Endodermal cell (in vitro differentiated cells): ENCODE results near the gene OBP2A. TPM values are rescaled to one million over a fixed set of nuclear protein-coding genes. Genes with fewer than 3 reads are reported as not detected.

ENCODE experiments used
- DNase-seq: peaks from one replicate; pipeline ENCODE4 v3.0.0-alpha.2; 2017
- H3K27ac ChIP-seq: 2 replicates; pipeline ENCODE4 v1.5.1; 2013; ENCODE audit warnings: mild to moderate bottlenecking, low read depth, low read length, moderate library complexity
- H3K27me3 ChIP-seq: 2 replicates; pipeline ENCODE4 v1.6.1; 2013; ENCODE audit warnings: mild to moderate bottlenecking, low read length, moderate library complexity; ENCODE audit not compliant: insufficient read depth, control insufficient read depth, poor library complexity, severe bottlenecking
- H3K36me3 ChIP-seq: 2 replicates; pipeline ENCODE4 v1.7.0; 2013; ENCODE audit warnings: mild to moderate bottlenecking, low read length, moderate library complexity; ENCODE audit not compliant: control insufficient read depth, insufficient read depth
- H3K4me1 ChIP-seq: one replicate; pipeline ENCODE4 v1.7.0; 2013; ENCODE audit warnings: low read length; ENCODE audit not compliant: control insufficient read depth, insufficient read depth
- H3K4me3 ChIP-seq: 2 replicates; pipeline ENCODE4 v1.5.1; 2013; ENCODE audit warnings: mild to moderate bottlenecking, low read length, moderate library complexity
- H3K9ac ChIP-seq: 2 replicates; pipeline ENCODE4 v1.6.1; 2013; ENCODE audit warnings: mild to moderate bottlenecking, low read length, moderate library complexity; ENCODE audit not compliant: poor library complexity, severe bottlenecking; ENCODE audit errors: extremely low read depth
- H3K9me3 ChIP-seq: 2 replicates; pipeline ENCODE4 v1.6.1; 2013; ENCODE audit warnings: mild to moderate bottlenecking, low read length, moderate library complexity; ENCODE audit not compliant: control insufficient read depth
- H3K27ac Mint-ChIP-seq: 2 replicates; pipeline ENCODE4 v1.8.0; 2020; ENCODE audit warnings: mixed read lengths
- H3K27me3 Mint-ChIP-seq: 2 replicates; pipeline ENCODE4 v1.8.0; 2021; ENCODE audit warnings: mild to moderate bottlenecking, mixed read lengths; ENCODE audit not compliant: insufficient read depth
- H3K36me3 Mint-ChIP-seq: 2 replicates; pipeline ENCODE4 v1.8.0; 2020; ENCODE audit warnings: low read depth, mixed read lengths
- H3K4me1 Mint-ChIP-seq: 2 replicates; pipeline ENCODE4 v1.8.0; 2020; ENCODE audit warnings: mixed read lengths
- H3K4me3 Mint-ChIP-seq: 2 replicates; pipeline ENCODE4 v1.8.0; 2020; ENCODE audit warnings: mild to moderate bottlenecking, moderate library complexity, mixed read lengths
- H3K9me3 Mint-ChIP-seq: 2 replicates; pipeline ENCODE4 v1.8.0; 2020; ENCODE audit warnings: mild to moderate bottlenecking, mixed read lengths
- CTCF ChIP-seq: fragments of 200-600 bp; sonication (generic); conservative IDR thresholded peaks from 2 replicates; pipeline ENCODE4 v1.5.0; 2021; ENCODE audit warnings: antibody characterized with exemption, mild to moderate bottlenecking
- WGBS, 2 experiments: methylation state at CpG; one replicate each; pipeline versions ENCODE4 v1.1.5 to v1.1.7; 2013; ENCODE audit warnings: missing lambda C conversion rate in 2 of 2, mixed read lengths in 1 of 2; ENCODE audit not compliant: insufficient coverage in 1 of 2, insufficient read length in 1 of 2; 5-methylcytosine and 5-hydroxymethylcytosine counted together
- total RNA-seq, 2 donors: library from RNA; stranded (reverse); fragmentation: NEBNext Ultra II Directional in 1 of 2; extraction: Animal tissue kit (Norgen Biotek cat#: 25700) in 1 of 2; gene quantifications; 2 replicates in 1 of 2; 3 replicates in 1 of 2; pipeline ENCODE4 v1.2.1, GENCODE V29; 2021

OBP2A gene
- total RNA-seq, 2 donors from 2014 or later = not detected

- no peak overlapping the region for H3K27ac Mint-ChIP-seq
- no peaks in the 10 kb centered on the region for H3K9me3 Mint-ChIP-seq
- TF ChIP-seq CTCF = no peak
Observed at GRCh38 chr9:135551031-135551430, 5.1 kb downstream of the OBP2A start.

GRCh38 chr9:135551456-135551855 is 5.5 kb downstream of the OBP2A start:
- DNase-seq = no peak
- 92 to 100% methylated on average over 4 to 13 of the region's 13 CpGs for WGBS, 2 experiments
- H3K27ac Mint-ChIP-seq = no peak overlapping the region
- no peaks in the 10 kb centered on the region for H3K4me1 Mint-ChIP-seq
- H3K36me3 ChIP-seq = no peaks in the 10 kb centered on the region
- no peaks in the 10 kb centered on the region for H3K9me3 ChIP-seq
- H3K9ac ChIP-seq = no peak overlapping the region
- no peak overlapping the region for H3K4me3 ChIP-seq
- H3K36me3 Mint-ChIP-seq = no peaks in the 10 kb centered on the region
- no peaks in the 10 kb centered on the region for H3K4me1 ChIP-seq
- no peaks in the 10 kb centered on the region for H3K9me3 Mint-ChIP-seq
- no peak for TF ChIP-seq CTCF
- H3K27ac ChIP-seq = no peak overlapping the region
- H3K27me3 Mint-ChIP-seq = no peaks in the 10 kb centered on the region
- H3K4me3 Mint-ChIP-seq = no peak overlapping the region
- no peaks in the 10 kb centered on the region for H3K27me3 ChIP-seq

More at GRCh38 chr9:135551031-135551430, 5.1 kb downstream of the OBP2A start:
- no peaks in the 10 kb centered on the region for H3K27me3 Mint-ChIP-seq
- H3K27me3 ChIP-seq = no peaks in the 10 kb centered on the region
- no peaks in the 10 kb centered on the region for H3K36me3 Mint-ChIP-seq
- no peaks in the 10 kb centered on the region for H3K4me1 Mint-ChIP-seq
- no peak overlapping the region for H3K9ac ChIP-seq
- no peak for DNase-seq
- H3K9me3 ChIP-seq = no peaks in the 10 kb centered on the region
- no peaks in the 10 kb centered on the region for H3K36me3 ChIP-seq
- no peak overlapping the region for H3K27ac ChIP-seq
- 89 to 91% methylated on average over 9 to 14 of the region's 14 CpGs for WGBS, 2 experiments
- H3K4me3 ChIP-seq = no peak overlapping the region
- no peaks in the 10 kb centered on the region for H3K4me1 ChIP-seq
- H3K4me3 Mint-ChIP-seq = no peak overlapping the region

- Mint-ChIP-seq H3K9me3 (no peaks in the 10 kb centered on the region), H3K4me3 (no peak overlapping the region), H3K36me3 (no peaks in the 10 kb centered on the region), H3K27ac (no peak overlapping the region), H3K27me3 (no peaks in the 10 kb centered on the region), H3K4me1 (no peaks in the 10 kb centered on the region)
- H3K36me3 ChIP-seq = no peaks in the 10 kb centered on the region
- H3K9me3 ChIP-seq = no peaks in the 10 kb centered on the region
- no peaks in the 10 kb centered on the region for H3K4me1 ChIP-seq
- H3K9ac ChIP-seq = no peak overlapping the region
- DNase-seq = no peak
- 87 to 99% methylated on average over 12 to 18 of the region's 18 CpGs for WGBS, 2 experiments
- no peak overlapping the region for H3K4me3 ChIP-seq
- no peaks in the 10 kb centered on the region for H3K27me3 ChIP-seq
- no peak overlapping the region for H3K27ac ChIP-seq
- no peak for TF ChIP-seq CTCF
Observed at GRCh38 chr9:135552021-135552697, 6.2 kb downstream of the OBP2A start.
